HL-60 (cell line): ENCODE data around the gene TMC3.

Source experiments
- DNase-seq, 2 experiments: peaks; one replicate each; pipeline ENCODE4 v3.0.0-alpha.2; 2010 to 2020; ENCODE audit warnings: low read depth in 1 of 2, low spot score in 1 of 2
- H3K27ac ChIP-seq: fragments of 250-450 bp; sonication (Bioruptor Pico); replicated peaks from 2 replicates; pipeline ENCODE4 v1.5.1; 2020; ENCODE audit warnings: mild to moderate bottlenecking, moderate library complexity
- H3K27me3 ChIP-seq: fragments of 250-450 bp; sonication (Bioruptor Pico); 2 replicates; pipeline ENCODE4 v1.5.1; 2021; ENCODE audit warnings: mild to moderate bottlenecking, moderate library complexity; ENCODE audit not compliant: insufficient read depth, poor library complexity, severe bottlenecking
- H3K4me3 ChIP-seq: replicated peaks from 2 replicates; pipeline ENCODE4 v1.5.1; 2011; ENCODE audit warnings: mild to moderate bottlenecking, control low read depth, low read length; ENCODE audit not compliant: insufficient read depth
- GABPA ChIP-seq: IDR thresholded peaks from 2 replicates; pipeline ENCODE4 v1.6.1; 2012; ENCODE audit warnings: low read depth
- POLR2AphosphoS5 ChIP-seq: IDR thresholded peaks from 2 replicates; pipeline ENCODE4 v1.6.1; 2012; ENCODE audit warnings: low read depth
- REST ChIP-seq: IDR thresholded peaks from 2 replicates; pipeline ENCODE4 v1.6.1; 2012; ENCODE audit warnings: low read depth; ENCODE audit not compliant: insufficient replicate concordance
- SPI1 ChIP-seq: IDR thresholded peaks from 2 replicates; pipeline ENCODE4 v1.6.1; 2012; ENCODE audit warnings: low read depth, mild to moderate bottlenecking, borderline replicate concordance
- TF ChIP-seq, protein P1 (sequence below): IDR thresholded peaks from one replicate; pipeline ENCODE4 v1.5.1; 2011; ENCODE audit warnings: low read length, control low read depth, inconsistent platforms; ENCODE audit not compliant: insufficient read depth

TMC3 gene

DNA sequence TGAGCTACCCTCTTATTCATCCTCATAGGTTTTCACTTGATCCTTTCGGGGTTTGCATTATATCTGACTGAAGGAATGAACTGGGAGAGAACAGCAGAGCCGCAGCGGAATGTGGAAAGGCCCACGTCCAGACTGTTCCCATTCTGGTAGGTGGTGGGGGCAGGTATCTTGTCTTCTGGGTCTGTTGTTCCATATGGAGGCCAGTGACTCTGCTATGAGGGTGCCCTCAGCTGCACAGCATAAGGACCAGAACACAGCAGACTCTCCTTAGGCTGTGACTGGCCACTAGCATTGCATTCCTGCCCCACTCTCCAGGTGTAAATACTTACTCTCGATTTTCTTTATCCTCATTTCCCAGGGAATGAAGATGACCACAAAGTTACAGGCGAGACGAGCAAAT, 12.1 kb downstream of the TMC3 start:
- no peaks in the 10 kb centered on the region for H3K27me3 ChIP-seq
- TF ChIP-seq GABPA: no peak
- no peak for TF ChIP-seq POLR2AphosphoS5
- TF ChIP-seq, protein P1, sequence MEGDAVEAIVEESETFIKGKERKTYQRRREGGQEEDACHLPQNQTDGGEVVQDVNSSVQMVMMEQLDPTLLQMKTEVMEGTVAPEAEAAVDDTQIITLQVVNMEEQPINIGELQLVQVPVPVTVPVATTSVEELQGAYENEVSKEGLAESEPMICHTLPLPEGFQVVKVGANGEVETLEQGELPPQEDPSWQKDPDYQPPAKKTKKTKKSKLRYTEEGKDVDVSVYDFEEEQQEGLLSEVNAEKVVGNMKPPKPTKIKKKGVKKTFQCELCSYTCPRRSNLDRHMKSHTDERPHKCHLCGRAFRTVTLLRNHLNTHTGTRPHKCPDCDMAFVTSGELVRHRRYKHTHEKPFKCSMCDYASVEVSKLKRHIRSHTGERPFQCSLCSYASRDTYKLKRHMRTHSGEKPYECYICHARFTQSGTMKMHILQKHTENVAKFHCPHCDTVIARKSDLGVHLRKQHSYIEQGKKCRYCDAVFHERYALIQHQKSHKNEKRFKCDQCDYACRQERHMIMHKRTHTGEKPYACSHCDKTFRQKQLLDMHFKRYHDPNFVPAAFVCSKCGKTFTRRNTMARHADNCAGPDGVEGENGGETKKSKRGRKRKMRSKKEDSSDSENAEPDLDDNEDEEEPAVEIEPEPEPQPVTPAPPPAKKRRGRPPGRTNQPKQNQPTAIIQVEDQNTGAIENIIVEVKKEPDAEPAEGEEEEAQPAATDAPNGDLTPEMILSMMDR: no peak
- no peak for TF ChIP-seq REST
- TF ChIP-seq SPI1: no peak
- H3K27ac ChIP-seq: no peak overlapping the region
- H3K4me3 ChIP-seq: no peak overlapping the region
- no peak for DNase-seq

DNA sequence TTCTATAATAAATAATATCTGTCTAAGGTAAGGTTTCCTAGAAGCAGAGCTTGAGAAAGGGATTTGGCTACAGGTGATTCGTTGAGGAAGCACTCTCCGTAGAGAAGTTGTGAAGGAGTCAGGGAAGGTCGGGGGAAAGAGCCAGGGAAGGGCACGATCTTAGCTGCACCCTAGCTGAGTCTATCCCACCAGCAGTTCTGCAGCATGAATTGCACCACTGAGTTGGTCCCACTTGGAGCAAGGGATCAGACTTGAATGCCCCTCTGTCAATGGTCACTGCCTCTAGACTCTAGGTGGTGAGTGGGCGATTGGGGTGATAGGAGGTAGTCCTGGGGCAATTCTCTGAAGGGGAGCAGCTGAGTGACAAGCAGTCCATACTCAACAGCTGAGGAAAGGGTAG, 13.5 kb downstream of the TMC3 start:
- no peak for DNase-seq
- H3K27me3 ChIP-seq: no peaks in the 10 kb centered on the region
- TF ChIP-seq, protein P1: no peak
- TF ChIP-seq GABPA (no peak), POLR2AphosphoS5 (no peak), SPI1 (no peak), REST (no peak)
- H3K4me3 ChIP-seq: no peak overlapping the region
- H3K27ac ChIP-seq: no peak overlapping the region

DNA sequence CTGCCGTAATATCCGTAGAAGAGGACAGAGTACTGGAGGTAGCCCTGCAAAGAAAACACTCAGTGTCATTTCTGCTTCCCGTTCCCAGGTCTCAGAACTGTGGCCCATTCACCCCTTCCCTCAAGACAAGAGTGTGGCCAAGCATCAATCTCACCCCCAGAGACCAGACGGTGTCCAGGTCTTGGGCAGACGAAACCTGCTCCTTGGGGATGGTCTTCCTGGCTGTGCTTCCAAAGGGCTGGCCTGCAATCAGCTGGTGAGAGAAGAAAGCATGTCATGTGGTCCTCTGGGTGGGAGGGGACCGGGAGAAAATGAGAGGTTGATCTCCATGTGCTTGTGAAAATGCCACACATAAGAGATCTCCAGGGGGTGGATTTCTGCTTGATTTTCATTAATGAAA, 15.8 kb downstream of the TMC3 start:
- no peak overlapping the region for H3K27ac ChIP-seq
- H3K27me3 ChIP-seq: no peaks in the 10 kb centered on the region
- no peak overlapping the region for H3K4me3 ChIP-seq
- no peak for DNase-seq
- no peak for TF ChIP-seq REST
- TF ChIP-seq, protein P1: no peak
